HepG2 (cell line): ENCODE data around the gene NOTUM. TPM values are rescaled to one million over a fixed set of nuclear protein-coding genes. Genes with fewer than 3 reads are reported as not detected.

Experiments used
- AKAP8 ChIP-seq: sonication (generic); formaldehyde crosslinking; IDR thresholded peaks from 2 replicates; pipeline ENCODE4 v1.5.1; 2020; ENCODE audit warnings: mild to moderate bottlenecking, missing genetic modification reagents
- ARHGAP35 ChIP-seq: sonication (generic); formaldehyde crosslinking; IDR thresholded peaks from 2 replicates; pipeline ENCODE4 v1.9.0; 2022; ENCODE audit warnings: mild to moderate bottlenecking, inconsistent platforms, moderate library complexity, missing genetic modification reagents, borderline replicate concordance
- FOXM1 ChIP-seq: sonication (generic); formaldehyde crosslinking; IDR thresholded peaks from 2 replicates; pipeline ENCODE4 v1.5.0; 2020; ENCODE audit warnings: missing genetic modification reagents
- JUND ChIP-seq: sonication (generic); formaldehyde crosslinking; IDR thresholded peaks from 2 replicates; pipeline ENCODE4 v1.8.0; 2022; ENCODE audit warnings: mild to moderate bottlenecking, missing genetic modification reagents
- KLF15 ChIP-seq: sonication (generic); formaldehyde crosslinking; IDR thresholded peaks from 2 replicates; pipeline ENCODE4 v1.8.1; 2023; ENCODE audit warnings: borderline replicate concordance, mild to moderate bottlenecking, inconsistent platforms, missing genetic modification reagents, mixed read lengths
- MED8 ChIP-seq: sonication (generic); formaldehyde crosslinking; IDR thresholded peaks from 2 replicates; pipeline ENCODE4 v1.8.1; 2023; ENCODE audit warnings: mild to moderate bottlenecking, missing genetic modification reagents; ENCODE audit not compliant: insufficient replicate concordance
- NCOA1 ChIP-seq: sonication (generic); formaldehyde crosslinking; IDR thresholded peaks from 2 replicates; pipeline ENCODE4 v1.9.0; 2021; ENCODE audit warnings: missing genetic modification reagents
- RERE ChIP-seq: IDR thresholded peaks from 2 replicates; pipeline ENCODE4 v1.6.1; 2016; ENCODE audit warnings: low read depth, missing genetic modification reagents, missing compliant biosample characterization
- SIN3A ChIP-seq: IDR thresholded peaks from 2 replicates; pipeline ENCODE4 v1.6.1; 2011; ENCODE audit warnings: low read depth, mild to moderate bottlenecking, control low read depth, low read length, borderline replicate concordance
- SP4 ChIP-seq: sonication (generic); formaldehyde crosslinking; IDR thresholded peaks from 2 replicates; pipeline ENCODE4 v1.8.1; 2023; ENCODE audit warnings: mild to moderate bottlenecking, missing genetic modification reagents
- ZBTB21 ChIP-seq: sonication (generic); formaldehyde crosslinking; IDR thresholded peaks from 2 replicates; pipeline ENCODE4 v1.4.0; 2020; ENCODE audit warnings: missing genetic modification reagents
- ZFP36L1 ChIP-seq: sonication (generic); formaldehyde crosslinking; IDR thresholded peaks from 2 replicates; pipeline ENCODE4 v1.8.0; 2022; ENCODE audit warnings: mild to moderate bottlenecking, missing genetic modification reagents, moderate library complexity
- ZNF24 ChIP-seq: fragments of 450-650 bp; IDR thresholded peaks from 2 replicates; pipeline ENCODE4 v1.6.1; 2017; ENCODE audit warnings: antibody characterized with exemption, mild to moderate bottlenecking
- ZNF350 ChIP-seq: sonication (generic); formaldehyde crosslinking; IDR thresholded peaks from 2 replicates; pipeline ENCODE4 v1.4.0; 2020; ENCODE audit warnings: mild to moderate bottlenecking, low read depth, missing genetic modification reagents, borderline replicate concordance
- ZNF543 ChIP-seq: sonication (generic); formaldehyde crosslinking; IDR thresholded peaks from 2 replicates; pipeline ENCODE4 v1.4.0; 2020; ENCODE audit warnings: mild to moderate bottlenecking, missing genetic modification reagents
- ZNF674 ChIP-seq: sonication (generic); formaldehyde crosslinking; IDR thresholded peaks from 2 replicates; pipeline ENCODE4 v1.5.0; 2020; ENCODE audit warnings: low read depth, mild to moderate bottlenecking, missing genetic modification reagents
- ZNF772 ChIP-seq: sonication (generic); formaldehyde crosslinking; IDR thresholded peaks from 2 replicates; pipeline ENCODE4 v1.5.0; 2020; ENCODE audit warnings: mild to moderate bottlenecking, missing genetic modification reagents
- ZNF790 ChIP-seq: sonication (generic); formaldehyde crosslinking; IDR thresholded peaks from 2 replicates; pipeline ENCODE4 v1.8.0; 2022; ENCODE audit warnings: missing genetic modification reagents, mild to moderate bottlenecking, borderline replicate concordance
- polyA plus RNA-seq, 8 experiments: library from polyadenylated mRNA; depleted of rRNA in 3 of 8; stranded (reverse) in 7 of 8; unstranded in 1 of 8; fragments of >200 nt; fragmentation: Illumina TruSeq in 4 of 8; extraction: Trizol in 4 of 8; gene quantifications; 2 replicates each; pipeline versions ENCODE4 v1.2.1 to v1.2.3, GENCODE V29; 2011 to 2016; ENCODE audit warnings: low read depth in 4 of 8, missing spikeins in 1 of 8, mixed read lengths in 1 of 8; ENCODE audit not compliant: insufficient read depth in 1 of 8
- total RNA-seq, 5 experiments: library from RNA; depleted of rRNA; stranded (reverse); fragments of >200 nt; fragmentation: Illumina TruSeq; extraction: Trizol; gene quantifications; 2 replicates each; pipeline ENCODE4 v1.2.3, GENCODE V29; 2016; ENCODE audit warnings: low read depth in 1 of 5

Gene NOTUM
- total and polyA plus RNA-seq, 2 of the 13 experiments (the other 11 are each of a cell fraction or from before 2014, with no cell fraction given) = 150 to 160 TPM

GRCh38 chr17:81995463-81996231, 34.7 kb upstream of the NOTUM start (continued):
- TF ChIP-seq RERE (CRISPR knock-in tag) = 0 out of 2 replicates have a peak, but pooled peaks have one; percentile 35
- peak; percentile 11 for TF ChIP-seq AKAP8 (CRISPR knock-in tag)
- TF ChIP-seq JUND (CRISPR knock-in tag) = peak; percentile 55
- no peak for TF ChIP-seq ZFP36L1 (CRISPR knock-in tag)
- TF ChIP-seq ZNF790 (CRISPR knock-in tag) = no peak
- TF ChIP-seq ZNF24 = no peak
- TF ChIP-seq MED8 = peak; percentile 81
- no peak; the same call in none of the 2 replicates for TF ChIP-seq ZNF350
- TF ChIP-seq ZNF674 = no peak
- TF ChIP-seq FOXM1 (CRISPR knock-in tag) = 0 out of 2 replicates have a peak, but pooled peaks have one; percentile 32
- no peak for TF ChIP-seq ZBTB21
- peak; percentile 45 for TF ChIP-seq ARHGAP35 (CRISPR knock-in tag)
- peak; percentile 27; the same call in 1 of the 2 replicates for TF ChIP-seq NCOA1 (CRISPR knock-in tag)
- TF ChIP-seq ZNF543 = no peak; the same call in 1 of the 2 replicates
- TF ChIP-seq ZNF772 = peak; percentile 33; the same call in 1 of the 2 replicates
- no peak for TF ChIP-seq KLF15 (CRISPR knock-in tag)
- peak; percentile 65 for TF ChIP-seq SP4
- no peak for TF ChIP-seq SIN3A
